Kidney tubule cell (primary cell): ENCODE measurements around the gene LIN37.

Experiments
- DNase-seq: peaks from one replicate; pipeline ENCODE4 v3.0.0-alpha.2; 2018; ENCODE audit warnings: low spot score

The LIN37 gene, protein sequence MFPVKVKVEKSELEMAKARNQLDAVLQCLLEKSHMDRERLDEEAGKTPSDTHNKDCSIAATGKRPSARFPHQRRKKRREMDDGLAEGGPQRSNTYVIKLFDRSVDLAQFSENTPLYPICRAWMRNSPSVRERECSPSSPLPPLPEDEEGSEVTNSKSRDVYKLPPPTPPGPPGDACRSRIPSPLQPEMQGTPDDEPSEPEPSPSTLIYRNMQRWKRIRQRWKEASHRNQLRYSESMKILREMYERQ

DNA sequence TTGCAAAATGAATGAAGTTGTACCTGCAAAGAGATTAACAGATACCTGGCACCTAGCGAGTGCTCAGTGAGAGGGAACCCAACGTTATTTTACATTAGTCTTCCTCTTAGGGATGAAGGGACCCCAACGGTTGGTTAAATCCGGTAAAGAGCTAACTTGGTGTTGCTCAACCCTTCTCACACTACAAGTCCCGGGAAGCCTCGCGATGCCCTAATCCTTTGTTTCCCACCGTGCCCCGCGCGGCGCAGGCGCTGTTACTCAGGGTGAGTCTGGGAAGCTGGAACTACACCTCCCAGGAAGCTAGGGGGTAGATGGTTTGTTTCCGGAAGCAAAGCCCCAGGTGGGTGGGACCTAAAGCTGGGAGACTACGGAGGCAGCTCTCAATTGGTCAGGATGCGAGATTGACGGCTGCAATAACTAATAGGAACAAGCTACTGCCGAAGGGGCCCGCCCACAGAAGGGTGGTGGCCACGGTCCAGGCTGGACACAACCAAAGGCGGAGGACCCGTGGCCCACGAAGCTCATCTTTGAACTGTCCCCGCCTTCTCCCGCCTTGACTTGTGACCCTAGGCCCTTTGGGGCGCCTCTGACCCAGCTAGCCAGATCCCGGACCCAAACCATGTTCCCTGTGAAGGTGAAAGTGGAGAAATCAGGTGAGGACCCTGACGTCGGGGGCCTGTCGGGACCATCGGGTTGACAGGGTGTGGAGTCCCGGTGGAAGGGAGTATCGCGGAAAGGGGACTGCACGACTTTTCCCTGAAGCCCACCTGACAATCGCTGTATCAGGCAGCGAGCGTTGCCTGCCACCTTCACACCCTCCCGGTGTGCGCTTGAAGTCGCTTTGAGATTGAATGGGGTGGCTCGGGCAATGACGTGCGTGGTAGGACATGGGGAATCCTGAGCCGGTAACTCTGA, at the start of gene LIN37:
TSS of gene LIN37 (plus strand) at position 471 of the 915 bp plus-strand sequence. CDS start at position 620, 149 bp downstream.
- peak; percentile 99 for DNase-seq

DNA sequence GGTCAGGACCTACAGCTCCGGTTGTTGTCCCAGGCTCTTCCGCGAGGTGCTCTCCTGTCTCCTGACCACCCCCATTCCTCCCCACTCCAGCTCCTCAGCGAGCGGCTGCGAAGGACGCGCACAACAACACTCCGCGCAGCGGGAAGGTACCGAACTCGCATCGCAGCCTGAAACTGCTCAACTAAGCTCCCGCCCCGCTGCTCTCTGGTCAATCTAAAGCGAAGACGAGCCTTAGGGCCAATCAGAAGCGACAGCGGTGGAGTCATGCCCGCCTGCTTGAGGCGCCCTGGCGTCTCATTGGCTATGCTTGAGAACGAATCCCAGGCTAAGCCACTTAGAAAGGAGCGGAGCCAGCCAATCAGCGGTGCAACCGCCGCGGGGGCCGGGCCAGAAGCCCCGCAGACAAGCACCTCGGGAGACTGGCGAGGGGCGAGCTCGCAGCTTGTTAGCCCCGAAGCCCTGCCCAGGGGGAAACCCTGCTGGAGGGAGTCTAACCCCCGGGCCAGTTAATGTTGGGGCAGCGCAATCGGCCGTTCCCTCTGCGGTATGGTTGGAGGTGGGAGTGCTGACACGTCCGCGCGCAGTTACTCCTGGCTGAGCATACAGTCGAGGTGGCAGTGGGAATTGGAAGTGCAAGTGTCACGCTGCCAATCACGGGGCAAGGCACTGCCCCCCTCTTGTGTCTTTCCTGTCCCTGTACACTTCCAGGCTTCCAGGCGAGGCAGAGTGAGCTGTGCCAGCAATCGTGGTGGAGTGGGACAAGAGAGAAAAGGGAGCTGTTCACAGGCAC, 46.0 kb upstream of the LIN37 start:
- DNase-seq = peak; percentile 97

DNA sequence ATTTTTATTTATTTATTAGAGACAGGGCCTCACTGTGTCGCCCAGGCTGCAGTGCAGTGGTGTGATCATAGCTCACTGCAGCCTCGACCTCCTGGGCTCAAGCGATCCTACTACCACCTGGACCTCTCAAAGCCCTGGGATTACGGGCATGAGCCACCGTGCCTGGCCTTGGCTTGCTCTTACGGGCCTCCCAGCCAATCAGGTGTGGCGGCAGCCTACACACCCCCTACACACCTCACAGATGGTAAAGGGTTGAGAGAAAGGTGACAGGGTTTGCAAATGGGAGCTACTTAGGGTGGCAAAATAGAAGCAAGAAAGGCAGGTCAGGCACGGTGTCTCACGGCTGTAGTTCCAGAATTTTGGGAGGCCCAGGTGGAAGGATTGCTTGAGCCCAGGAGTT, 45.0 kb upstream of the LIN37 start:
- no peak for DNase-seq

DNA sequence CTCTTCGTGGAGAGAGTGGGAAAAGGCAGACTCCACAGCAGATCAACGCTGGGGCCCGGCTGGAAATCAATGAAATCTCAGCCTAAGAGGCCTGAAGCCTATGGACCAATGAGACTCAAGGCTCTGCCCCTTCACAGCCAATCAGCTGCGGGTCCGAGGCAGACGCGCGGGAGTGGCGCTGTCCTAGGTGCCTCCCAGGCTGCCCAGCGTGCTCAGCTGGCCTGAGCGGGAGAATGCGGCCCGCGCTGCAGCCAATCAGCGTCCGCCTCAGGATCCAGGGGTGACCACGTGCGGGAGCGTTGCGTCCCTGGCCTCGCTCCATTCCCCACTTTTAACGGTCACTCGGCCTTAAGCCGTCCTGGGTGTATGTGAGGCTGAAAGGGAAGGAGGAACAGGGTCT, 44.2 kb upstream of the LIN37 start, which contains the start of gene ZBTB32:
TSS of gene ZBTB32 (plus strand) at position 341 of the 400 bp plus-strand sequence. CDS start 10,069 bp downstream, outside the sequence.
- DNase-seq = peak; percentile 49

DNA sequence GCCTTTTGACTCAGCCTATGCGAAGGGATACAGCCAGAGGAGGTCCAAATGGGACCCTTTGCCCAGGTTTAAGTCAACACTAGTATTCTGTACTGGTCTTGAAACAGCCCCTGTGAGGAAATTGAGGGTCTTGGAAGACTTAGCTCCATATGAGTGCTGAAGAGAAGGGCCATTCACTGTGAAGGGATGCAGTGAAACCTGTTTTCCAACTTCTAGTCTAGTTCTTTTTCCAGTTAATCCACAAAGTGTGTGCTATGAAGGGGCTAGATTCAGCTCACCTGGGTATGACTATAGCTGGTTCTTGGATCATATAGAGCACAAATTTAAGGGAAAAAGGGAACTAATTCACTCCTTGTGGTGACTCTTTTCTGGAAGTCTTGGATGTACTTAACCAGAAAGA, 40.0 kb upstream of the LIN37 start:
- no peak for DNase-seq

DNA sequence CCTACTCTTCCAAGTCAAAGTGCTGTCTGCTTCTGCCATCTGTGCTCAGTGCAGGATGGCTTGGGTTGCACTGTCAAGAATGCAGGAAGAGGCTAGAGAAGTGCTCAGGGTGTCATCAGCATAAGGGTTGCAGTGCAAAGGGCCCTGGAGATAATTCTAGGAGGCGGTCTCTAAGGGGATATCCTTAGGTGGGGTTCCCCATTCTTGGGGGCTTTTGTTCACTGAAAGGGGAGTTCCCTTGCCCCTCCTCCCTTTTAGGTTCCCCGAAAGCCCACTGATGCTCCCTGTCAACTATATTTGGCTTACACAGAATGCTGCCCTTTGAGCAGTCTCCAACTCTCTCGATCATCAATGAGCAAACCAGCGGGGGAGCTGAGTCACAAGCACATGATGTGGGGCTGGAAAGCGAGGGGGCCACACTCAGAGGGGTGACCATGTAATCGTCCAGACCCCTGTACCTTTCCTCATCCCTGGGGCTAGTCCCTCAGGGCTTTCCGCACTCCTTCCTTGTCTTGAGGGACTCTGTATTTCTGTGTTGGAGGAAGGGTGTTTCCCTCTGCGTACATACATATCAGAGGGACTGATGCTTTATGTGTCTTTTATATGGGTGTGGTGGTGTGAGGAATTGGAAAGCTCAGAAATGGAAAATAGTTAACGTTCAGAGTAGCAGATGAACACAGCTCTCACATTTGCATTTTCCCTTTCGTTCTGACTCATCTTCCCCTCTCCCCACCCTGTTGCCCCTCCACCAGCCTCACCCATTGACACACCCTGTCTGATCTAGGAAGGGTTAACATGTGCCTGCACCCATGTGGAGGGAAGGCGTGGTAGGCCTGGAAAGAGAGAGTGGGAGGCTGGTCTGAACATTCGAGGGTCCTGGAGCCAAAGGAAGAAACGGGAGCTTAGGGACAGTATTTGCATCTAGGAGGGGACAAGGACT, 37.3 kb upstream of the LIN37 start:
- DNase-seq = no peak

DNA sequence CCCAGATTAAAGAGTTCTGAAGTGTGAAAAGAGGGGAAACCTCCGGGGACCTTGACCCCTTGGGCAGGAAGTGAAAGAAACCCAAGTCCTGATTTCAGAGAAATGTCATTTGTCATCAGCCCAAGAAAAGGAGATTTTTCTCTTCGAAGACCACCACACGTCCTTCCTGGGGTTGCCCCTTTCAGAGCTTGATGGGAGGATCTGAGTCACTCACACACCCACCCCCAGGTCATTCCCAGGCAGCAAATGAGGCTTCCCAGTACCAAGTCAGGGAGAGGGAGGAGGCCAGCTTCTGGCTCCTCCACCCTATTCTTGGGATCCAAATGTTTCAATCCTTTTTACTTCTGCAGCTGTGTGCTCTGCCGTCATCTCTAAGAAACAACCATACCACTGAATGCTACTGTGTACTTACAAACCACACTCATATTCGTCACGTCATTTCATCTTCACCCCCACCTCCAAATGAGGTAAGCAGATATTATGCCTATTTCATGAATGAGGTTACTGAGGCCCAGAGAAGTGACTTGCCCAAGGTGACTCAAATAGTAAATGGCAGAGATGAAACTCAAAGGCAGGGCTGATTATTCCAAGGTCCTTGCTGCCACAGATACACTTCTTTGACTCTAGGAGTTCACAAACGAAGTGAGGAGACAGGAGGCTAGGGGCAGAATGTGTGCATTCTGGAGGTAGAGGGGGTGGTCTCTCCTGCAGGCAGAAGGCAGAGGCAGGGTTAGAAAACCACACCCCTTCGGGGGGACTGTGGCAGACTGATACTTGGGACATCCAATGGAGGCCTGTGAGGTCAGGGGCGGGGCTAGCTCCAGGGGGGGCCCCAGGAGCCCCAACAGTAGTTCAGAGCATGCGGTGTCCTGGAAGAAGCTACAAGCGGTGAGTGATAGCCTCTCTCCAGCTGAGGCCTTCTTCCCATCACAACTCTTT, 35.5 kb upstream of the LIN37 start:
- no peak for DNase-seq

DNA sequence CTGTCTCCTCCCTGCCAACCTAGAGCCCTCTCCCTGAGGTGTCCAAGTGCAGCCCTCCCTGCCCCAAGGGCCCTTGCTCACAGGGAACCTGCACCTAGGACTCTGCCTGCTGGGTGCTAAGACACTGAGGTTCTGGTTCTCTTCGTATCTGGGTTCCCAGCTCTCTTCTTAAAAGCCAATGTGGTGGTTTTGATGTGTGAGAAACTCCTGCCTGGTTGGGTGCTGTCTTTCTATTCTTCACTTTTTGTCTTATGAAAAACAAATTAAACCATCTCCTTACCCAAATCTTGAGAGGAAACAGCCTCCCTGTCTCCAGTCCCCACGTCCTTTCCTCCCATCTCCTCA, 34.9 kb upstream of the LIN37 start:
- DNase-seq = no peak

DNA sequence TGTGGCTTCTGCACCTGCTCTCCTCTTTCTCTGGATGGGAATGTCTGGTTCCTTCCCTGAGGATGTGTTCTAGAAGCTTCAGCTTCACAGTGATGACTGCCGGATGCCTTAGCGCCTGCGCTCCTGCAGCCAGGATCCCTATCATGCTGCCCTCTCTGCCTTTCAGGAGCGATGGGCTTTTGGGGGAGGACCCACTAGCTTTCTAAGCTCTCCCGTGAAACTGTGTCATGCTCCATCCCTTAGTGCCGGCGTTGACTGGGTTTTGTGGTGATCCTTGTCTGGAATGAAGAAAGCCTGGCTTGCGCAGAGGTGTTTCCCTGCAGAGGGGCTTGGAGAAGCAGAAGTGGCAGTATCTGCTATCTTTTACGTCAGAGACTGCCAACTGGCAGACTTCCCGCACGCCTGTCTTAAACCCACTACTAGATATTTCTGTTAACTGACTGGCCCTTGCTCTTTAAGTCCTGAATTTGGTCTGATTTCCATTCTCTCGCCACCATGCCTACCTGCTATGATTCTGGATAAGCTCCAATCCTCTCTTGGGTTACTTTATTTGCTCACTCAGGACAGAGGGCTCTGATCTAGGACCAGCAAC, 34.4 kb upstream of the LIN37 start:
- no peak for DNase-seq

DNA sequence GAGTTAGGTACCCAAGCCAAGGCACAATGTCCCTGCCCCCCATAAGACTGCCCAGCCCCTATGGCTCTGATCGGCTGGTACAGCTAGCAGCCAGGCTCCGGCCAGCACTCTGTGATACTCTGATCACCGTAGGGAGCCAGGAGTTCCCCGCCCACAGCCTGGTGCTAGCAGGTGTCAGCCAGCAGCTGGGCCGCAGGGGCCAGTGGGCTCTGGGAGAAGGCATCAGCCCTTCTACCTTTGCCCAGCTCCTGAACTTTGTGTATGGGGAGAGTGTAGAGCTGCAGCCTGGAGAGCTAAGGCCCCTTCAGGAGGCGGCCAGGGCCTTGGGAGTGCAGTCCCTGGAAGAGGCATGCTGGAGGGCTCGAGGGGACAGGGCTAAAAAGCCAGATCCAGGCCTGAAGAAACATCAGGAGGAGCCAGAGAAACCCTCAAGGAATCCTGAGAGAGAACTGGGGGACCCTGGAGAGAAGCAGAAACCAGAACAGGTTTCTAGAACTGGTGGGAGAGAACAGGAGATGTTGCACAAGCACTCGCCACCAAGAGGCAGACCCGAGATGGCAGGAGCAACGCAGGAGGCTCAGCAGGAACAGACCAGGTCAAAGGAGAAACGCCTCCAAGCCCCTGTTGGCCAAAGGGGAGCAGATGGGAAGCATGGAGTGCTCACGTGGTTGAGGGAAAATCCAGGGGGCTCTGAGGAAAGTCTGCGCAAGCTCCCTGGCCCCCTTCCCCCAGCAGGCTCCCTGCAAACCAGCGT, 33.6 kb upstream of the LIN37 start:
- DNase-seq = no peak

DNA sequence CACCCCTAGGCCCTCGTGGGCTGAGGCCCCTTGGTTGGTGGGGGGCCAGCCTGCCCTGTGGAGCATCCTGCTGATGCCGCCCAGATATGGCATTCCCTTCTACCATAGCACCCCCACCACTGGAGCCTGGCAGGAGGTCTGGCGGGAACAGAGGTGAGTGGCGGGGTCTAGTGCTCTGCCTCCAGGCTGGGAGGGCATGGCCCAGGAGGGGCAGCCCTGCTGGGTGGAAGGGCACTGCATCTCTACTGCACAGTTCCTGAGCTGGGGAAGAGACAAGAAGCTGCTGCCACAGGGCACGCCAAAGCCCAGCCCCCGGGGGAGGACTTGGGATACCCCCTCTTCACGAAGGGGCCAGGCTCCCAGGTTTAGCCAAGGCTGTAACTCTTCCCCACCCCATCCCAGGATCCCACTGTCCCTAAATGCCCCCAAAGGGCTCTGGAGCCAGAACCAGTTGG, 33.0 kb upstream of the LIN37 start:
- no peak for DNase-seq

DNA sequence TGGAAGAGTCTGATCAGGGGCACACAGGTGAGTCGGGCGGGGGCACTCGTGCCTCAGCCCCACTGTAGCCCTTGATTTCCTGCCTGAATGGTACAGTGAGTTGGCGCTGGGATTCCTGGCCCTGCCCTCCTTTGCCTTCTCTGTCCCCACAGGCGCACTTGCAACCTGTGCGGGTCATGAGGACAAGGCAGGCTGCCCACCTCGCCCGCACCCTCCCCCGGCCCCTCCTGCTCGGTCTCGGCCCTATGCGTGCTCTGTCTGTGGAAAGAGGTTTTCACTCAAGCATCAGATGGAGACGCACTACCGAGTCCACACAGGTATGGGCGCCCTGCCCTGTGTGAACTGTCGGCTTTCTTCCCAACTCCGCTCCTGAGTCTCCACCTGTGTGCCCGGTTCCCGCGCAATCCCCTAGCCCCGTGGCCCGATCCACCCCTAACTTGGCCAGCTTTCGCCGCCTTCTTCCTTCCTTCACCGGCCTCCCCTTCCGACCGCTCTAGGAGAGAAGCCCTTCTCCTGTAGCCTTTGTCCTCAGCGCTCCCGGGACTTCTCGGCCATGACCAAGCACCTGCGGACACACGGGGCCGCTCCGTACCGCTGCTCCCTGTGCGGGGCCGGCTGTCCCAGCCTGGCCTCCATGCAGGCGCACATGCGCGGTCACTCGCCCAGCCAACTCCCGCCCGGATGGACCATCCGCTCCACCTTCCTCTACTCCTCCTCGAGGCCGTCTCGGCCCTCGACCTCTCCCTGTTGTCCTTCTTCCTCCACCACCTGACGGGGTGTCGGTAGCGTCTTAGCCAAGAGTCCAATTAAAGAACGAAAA, 32.2 kb upstream of the LIN37 start:
- DNase-seq = peak; percentile 8

DNA sequence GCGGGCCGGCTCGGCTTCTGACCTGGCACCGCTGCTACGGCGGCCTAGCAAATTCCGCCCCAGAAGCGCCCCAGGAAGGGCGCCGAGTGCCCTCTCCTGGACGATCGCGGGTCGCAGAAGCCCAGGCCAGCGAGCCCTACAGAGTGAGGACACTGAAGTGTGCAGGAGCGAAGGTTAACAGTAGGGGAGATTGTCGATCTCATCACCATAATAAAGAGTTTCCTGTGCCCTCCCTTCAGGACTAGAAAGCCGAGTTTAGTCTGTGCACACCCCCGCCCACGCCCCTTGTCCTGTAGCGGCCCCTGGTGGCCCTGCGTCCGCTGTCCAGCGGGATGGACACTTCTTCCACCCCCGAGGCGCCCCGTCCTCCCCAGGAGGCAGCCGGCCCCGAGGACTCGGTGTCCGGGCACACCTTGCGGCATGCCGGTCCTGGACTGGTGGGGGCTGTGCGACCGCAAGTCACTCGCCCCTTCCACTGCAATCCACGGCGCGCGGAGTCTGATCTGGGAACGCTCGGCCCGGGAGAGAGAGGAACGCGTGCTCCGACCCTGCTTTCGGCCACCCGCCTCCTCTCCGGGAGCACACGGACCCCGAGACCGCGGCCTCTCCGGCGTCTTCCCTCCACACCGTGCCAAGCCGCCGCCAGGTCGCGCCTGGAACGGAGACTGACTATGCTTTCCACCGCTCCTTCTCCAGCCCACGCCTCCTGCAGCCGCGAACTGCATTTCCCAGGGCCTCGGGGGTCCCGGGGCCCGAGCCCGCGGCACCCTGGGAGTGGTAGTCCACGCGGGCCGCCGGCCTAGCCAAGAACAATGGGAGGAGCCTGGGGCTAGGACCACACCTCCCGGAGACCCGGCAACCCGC, 31.3 kb upstream of the LIN37 start:
- DNase-seq = peak; percentile 87

DNA sequence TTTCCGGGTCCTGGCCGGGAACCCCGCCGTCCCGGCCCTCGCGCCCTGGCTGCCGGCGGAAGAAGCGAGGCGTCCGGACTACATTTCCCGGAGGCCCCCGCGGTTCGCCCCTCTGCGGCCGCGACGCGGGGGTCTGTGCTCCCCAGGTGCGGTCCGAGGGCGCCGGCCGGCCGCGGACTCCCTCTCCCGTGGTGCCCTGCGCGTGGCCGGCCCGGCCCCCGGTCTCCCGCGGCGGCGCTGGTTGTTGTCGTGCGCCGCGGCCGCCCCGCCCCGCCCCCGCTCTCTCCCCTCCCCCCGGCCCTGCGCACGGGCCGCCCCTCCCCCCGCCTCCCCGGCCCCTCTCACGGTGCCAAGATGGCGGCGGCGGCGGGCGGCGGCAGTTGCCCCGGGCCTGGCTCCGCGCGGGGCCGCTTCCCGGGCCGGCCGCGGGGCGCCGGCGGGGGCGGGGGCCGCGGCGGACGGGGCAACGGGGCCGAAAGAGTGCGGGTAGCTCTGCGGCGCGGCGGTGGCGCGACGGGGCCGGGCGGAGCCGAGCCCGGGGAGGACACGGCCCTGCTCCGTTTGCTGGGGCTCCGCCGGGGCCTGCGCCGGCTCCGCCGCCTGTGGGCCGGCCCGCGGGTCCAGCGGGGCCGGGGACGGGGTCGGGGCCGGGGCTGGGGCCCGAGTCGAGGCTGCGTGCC, 30.6 kb upstream of the LIN37 start, which contains the start of gene KMT2B:
TSS of gene KMT2B (plus strand) at position 339 of the 680 bp plus-strand sequence. CDS start at position 355, 16 bp downstream.
- peak; percentile 96 for DNase-seq

DNA sequence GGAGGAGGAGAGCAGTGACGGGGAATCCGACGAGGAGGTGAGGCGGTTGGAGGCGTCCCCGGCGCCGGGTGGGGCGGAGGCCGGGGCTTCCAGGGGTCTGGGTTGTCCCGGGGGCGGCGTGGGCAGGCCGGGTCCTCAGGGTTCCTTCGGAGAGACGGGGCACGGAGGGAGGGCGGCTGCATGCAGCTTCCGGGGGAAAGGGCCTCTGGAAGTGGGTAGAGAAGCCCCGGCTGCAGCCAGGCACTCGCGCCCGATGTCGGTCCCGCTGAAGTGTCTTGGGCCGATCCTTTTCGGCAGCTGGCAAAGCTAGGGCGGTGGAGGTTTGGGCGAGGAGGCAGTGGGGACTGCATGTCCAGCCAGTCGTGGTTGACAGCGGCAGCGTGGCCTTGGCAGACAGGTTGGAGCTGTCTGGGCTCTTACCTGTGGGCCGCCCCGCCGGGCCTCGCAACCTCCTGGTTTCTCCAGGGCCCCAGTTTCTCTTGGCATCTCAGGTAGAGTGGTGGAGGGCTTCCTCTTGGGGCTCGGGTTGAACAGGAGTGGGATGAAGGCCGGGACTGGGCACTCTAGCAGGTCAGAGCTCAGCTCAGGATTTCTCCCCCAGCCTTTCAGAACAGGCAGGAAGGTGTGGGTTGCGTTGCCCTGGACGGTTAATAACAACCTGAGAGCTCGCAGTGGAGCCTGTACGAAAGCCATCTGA, 29.9 kb upstream of the LIN37 start:
- peak; percentile 35 for DNase-seq
